ENCODE results near the gene TFDP1. TPM values are rescaled to one million over a fixed set of nuclear protein-coding genes. Genes with fewer than 3 reads are reported as not detected.

TFDP1 gene
- total and polyA plus RNA-seq, 2 donors (not counting 1 experiment from before 2014, with no cell fraction given) = 44.8 to 115 TPM

DNA sequence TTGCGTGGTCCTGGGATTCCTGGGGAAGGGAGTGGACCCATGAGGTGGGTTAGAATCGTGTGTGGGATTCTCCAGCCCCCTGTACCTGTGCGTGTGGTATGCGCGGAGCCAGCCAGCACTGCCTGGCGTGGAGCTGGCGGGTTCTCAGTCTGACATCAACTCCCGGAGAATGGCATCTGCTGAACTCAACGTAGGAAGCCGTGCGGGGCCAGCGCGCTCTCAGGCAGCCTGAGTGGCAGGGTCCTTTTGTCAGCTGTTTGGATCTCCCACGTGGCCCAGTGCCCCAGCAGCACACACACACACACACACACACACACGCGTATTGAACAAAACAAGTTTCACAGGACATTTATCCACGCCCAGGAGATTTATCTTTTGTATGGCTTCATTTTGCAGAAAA is 45.3 kb downstream of the TFDP1 start:
- no peak for DNase-seq (ENCODE audit: low read depth in 2 of 2)
- H3K9ac ChIP-seq (ENCODE audit: insufficient read depth, low read length) = no peak overlapping the region
- no peaks in the 10 kb centered on the region for H4K20me1 ChIP-seq (ENCODE audit: control insufficient read depth, extremely low read depth, insufficient read depth, low read length)
- H3K9me3 ChIP-seq (ENCODE audit: control insufficient read depth, insufficient read depth, low read depth, low read length) = no peaks in the 10 kb centered on the region
- peaks cover 41% of the 10 kb centered on the region for H3K79me2 ChIP-seq (ENCODE audit: control insufficient read depth, insufficient read depth, low read length)
- H3K36me3 ChIP-seq (ENCODE audit: control insufficient read depth, insufficient read depth, low read length) = peaks cover 22% of the 10 kb centered on the region
- no peak overlapping the region for H2AFZ ChIP-seq (ENCODE audit: low read length)
- TF ChIP-seq, protein P1, sequence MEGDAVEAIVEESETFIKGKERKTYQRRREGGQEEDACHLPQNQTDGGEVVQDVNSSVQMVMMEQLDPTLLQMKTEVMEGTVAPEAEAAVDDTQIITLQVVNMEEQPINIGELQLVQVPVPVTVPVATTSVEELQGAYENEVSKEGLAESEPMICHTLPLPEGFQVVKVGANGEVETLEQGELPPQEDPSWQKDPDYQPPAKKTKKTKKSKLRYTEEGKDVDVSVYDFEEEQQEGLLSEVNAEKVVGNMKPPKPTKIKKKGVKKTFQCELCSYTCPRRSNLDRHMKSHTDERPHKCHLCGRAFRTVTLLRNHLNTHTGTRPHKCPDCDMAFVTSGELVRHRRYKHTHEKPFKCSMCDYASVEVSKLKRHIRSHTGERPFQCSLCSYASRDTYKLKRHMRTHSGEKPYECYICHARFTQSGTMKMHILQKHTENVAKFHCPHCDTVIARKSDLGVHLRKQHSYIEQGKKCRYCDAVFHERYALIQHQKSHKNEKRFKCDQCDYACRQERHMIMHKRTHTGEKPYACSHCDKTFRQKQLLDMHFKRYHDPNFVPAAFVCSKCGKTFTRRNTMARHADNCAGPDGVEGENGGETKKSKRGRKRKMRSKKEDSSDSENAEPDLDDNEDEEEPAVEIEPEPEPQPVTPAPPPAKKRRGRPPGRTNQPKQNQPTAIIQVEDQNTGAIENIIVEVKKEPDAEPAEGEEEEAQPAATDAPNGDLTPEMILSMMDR (conservative IDR thresholded peaks at IDR 0.05 in 1 of 2, IDR thresholded peaks at IDR 0.05 in 1 of 2; ENCODE audit: low read depth in 1 of 2, low read length in 2 of 2) = no peak
- no peak for TF ChIP-seq EZH2 (IDR thresholded peaks at IDR 0.05; ENCODE audit: low read length, missing control alignments)
- H3K27me3 ChIP-seq (ENCODE audit: control insufficient read depth, insufficient read depth, low read length) = no peaks in the 10 kb centered on the region
- H3K27ac ChIP-seq (ENCODE audit: insufficient read depth, low read length) = no peak overlapping the region
- H3K4me2 ChIP-seq (ENCODE audit: extremely low read depth, insufficient read depth, low read length) = no peak overlapping the region
- H3K4me1 ChIP-seq (ENCODE audit: control insufficient read depth, extremely low read depth, insufficient read depth, low read length) = peaks cover 2% of the 10 kb centered on the region
- no peak overlapping the region for H3K4me3 ChIP-seq (replicated peaks in 1 of 4; ENCODE audit: control extremely low read depth in 1 of 4, insufficient read depth in 1 of 4, low read depth in 3 of 4, low read length in 4 of 4)

DNA sequence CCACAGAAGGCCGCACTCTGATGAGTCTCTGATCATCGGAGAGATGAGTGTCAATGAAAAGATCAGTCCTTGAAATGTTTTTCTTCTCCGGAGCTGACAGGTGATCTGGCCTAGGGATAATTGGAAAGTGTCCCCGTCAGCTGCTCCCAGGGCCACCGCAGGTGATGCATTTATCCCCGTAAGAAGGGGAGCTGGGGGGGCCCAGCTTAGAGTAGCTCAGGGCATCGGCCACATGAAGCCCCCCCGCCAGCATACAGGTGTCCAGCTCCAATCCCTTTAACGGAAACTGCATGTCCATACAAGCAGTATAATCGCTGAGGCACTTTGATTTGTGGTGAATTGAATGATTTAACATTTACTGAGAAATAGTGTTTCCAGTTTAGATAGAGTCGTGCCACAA is 45.7 kb downstream of the TFDP1 start:
- TF ChIP-seq, protein P1 (conservative IDR thresholded peaks at IDR 0.05 in 1 of 2, IDR thresholded peaks at IDR 0.05 in 1 of 2; ENCODE audit: low read depth in 1 of 2, low read length in 2 of 2) = no peak
- TF ChIP-seq EZH2 (IDR thresholded peaks at IDR 0.05; ENCODE audit: low read length, missing control alignments) = no peak
- no peak overlapping the region for H3K4me2 ChIP-seq (ENCODE audit: extremely low read depth, insufficient read depth, low read length)
- no peaks in the 10 kb centered on the region for H3K27me3 ChIP-seq (ENCODE audit: control insufficient read depth, insufficient read depth, low read length)
- H3K4me1 ChIP-seq (ENCODE audit: control insufficient read depth, extremely low read depth, insufficient read depth, low read length) = peaks cover 2% of the 10 kb centered on the region
- H3K79me2 ChIP-seq (ENCODE audit: control insufficient read depth, insufficient read depth, low read length) = peaks cover 41% of the 10 kb centered on the region
- peaks cover 26% of the 10 kb centered on the region for H3K36me3 ChIP-seq (ENCODE audit: control insufficient read depth, insufficient read depth, low read length)
- no peak overlapping the region for H3K27ac ChIP-seq (ENCODE audit: insufficient read depth, low read length)
- H3K4me3 ChIP-seq (replicated peaks in 1 of 4; ENCODE audit: control extremely low read depth in 1 of 4, insufficient read depth in 1 of 4, low read depth in 3 of 4, low read length in 4 of 4) = no peak overlapping the region
- no peak overlapping the region for H3K9ac ChIP-seq (ENCODE audit: insufficient read depth, low read length)
- H2AFZ ChIP-seq (ENCODE audit: low read length) = no peak overlapping the region
- H4K20me1 ChIP-seq (ENCODE audit: control insufficient read depth, extremely low read depth, insufficient read depth, low read length) = no peaks in the 10 kb centered on the region
- no peak for DNase-seq (ENCODE audit: low read depth in 2 of 2)
- no peaks in the 10 kb centered on the region for H3K9me3 ChIP-seq (ENCODE audit: control insufficient read depth, insufficient read depth, low read depth, low read length)

DNA sequence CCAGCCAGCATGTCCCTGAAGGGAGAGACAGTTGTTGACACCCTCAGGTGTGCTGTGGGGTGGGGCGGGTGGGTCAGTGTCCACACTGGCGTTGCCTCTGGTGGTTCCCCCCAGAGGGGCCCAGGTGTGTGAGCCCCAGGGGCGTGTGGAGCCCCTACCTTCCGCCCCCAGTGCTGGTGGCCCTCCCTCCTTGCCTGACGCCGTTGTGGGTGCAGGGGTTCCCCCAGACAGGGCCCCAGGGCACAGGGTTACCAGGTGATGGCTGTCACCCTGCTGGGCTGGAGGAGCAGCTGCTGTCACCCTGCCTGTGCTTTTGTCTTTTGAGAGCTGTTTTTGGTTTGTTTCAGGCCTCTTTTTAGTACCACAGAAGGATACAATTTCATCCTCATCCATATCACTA is 46.3 kb downstream of the TFDP1 start:
- Histone ChIP-seq H3K4me2 (ENCODE audit: extremely low read depth, insufficient read depth, low read length) (no peak overlapping the region), H3K4me3 (replicated peaks in 1 of 4; ENCODE audit: control extremely low read depth in 1 of 4, insufficient read depth in 1 of 4, low read depth in 3 of 4, low read length in 4 of 4) (no peak overlapping the region), H3K9ac (ENCODE audit: insufficient read depth, low read length) (no peak overlapping the region), H3K4me1 (ENCODE audit: control insufficient read depth, extremely low read depth, insufficient read depth, low read length) (peaks cover 2% of the 10 kb centered on the region), H3K79me2 (ENCODE audit: control insufficient read depth, insufficient read depth, low read length) (peaks cover 38% of the 10 kb centered on the region), H4K20me1 (ENCODE audit: control insufficient read depth, extremely low read depth, insufficient read depth, low read length) (no peaks in the 10 kb centered on the region), H2AFZ (ENCODE audit: low read length) (no peak overlapping the region), H3K27me3 (ENCODE audit: control insufficient read depth, insufficient read depth, low read length) (no peaks in the 10 kb centered on the region), H3K27ac (ENCODE audit: insufficient read depth, low read length) (no peak overlapping the region), H3K36me3 (ENCODE audit: control insufficient read depth, insufficient read depth, low read length) (peaks cover 28% of the 10 kb centered on the region), H3K9me3 (ENCODE audit: control insufficient read depth, insufficient read depth, low read depth, low read length) (no peaks in the 10 kb centered on the region)
- DNase-seq (ENCODE audit: low read depth in 2 of 2) = no peak
- TF ChIP-seq, protein P1 (conservative IDR thresholded peaks at IDR 0.05 in 1 of 2, IDR thresholded peaks at IDR 0.05 in 1 of 2; ENCODE audit: low read depth in 1 of 2, low read length in 2 of 2) = no peak
- no peak for TF ChIP-seq EZH2 (IDR thresholded peaks at IDR 0.05; ENCODE audit: low read length, missing control alignments)

All from fibroblast of lung (primary cell).